AG04449 (cell line): ENCODE data around the gene ZNF12.

ENCODE experiments used
- CTCF ChIA-PET: fragments of 350-600 bp; formaldehyde crosslinking; extraction: SDS; loops from one replicate; lab custom pipeline; 2021; ENCODE audit warnings: antibody characterized with exemption; lab: Yijun Ruan, JAX
- POLR2A ChIA-PET: fragments of 400-600, 350-600 bp; formaldehyde crosslinking; extraction: SDS; loops from one replicate; lab custom pipeline; 2020; ENCODE audit warnings: antibody characterized with exemption, inconsistent platforms; lab: Yijun Ruan, JAX
- DNase-seq: peaks from one replicate; pipeline ENCODE4 v3.0.0-alpha.2; 2010; ENCODE audit warnings: low read depth, low spot score
- H3K4me3 ChIP-seq: 2 replicates; pipeline ENCODE4 v1.5.1; 2011; ENCODE audit warnings: low read depth, mild to moderate bottlenecking, control low read depth, low read length
- TF ChIP-seq, protein P1 (sequence below): IDR thresholded peaks from one replicate; pipeline ENCODE4 v1.5.1; 2011; ENCODE audit warnings: mild to moderate bottlenecking, moderate library complexity, low read length, control low read depth, inconsistent platforms; ENCODE audit not compliant: insufficient read depth; ENCODE audit errors: missing control alignments

Gene ZNF12

DNA sequence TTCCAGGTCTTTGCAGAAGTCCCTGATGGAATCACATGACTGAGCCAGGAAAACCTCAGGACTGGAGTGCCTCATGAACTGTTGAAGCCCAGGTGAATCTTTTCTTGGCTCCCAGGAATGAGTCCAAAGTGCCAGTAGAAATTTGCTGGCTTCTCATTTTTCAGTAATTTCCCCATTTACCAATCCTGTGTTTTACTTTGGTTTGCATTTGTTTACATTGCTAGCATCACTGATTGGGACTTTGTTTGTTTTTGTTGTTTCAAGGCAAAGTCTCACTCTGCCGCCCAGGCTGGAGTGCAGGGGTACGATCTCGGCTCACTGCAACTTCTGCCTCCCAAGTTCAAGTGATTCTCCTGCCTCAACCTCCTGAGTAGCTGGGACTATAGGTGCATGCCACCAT lies 1.6 kb upstream of the ZNF12 start:
- no peak for DNase-seq
- H3K4me3 ChIP-seq = no peak overlapping the region
- ChIA-PET CTCF (no interaction called here), POLR2A (no interaction called here)
- TF ChIP-seq, protein P1, sequence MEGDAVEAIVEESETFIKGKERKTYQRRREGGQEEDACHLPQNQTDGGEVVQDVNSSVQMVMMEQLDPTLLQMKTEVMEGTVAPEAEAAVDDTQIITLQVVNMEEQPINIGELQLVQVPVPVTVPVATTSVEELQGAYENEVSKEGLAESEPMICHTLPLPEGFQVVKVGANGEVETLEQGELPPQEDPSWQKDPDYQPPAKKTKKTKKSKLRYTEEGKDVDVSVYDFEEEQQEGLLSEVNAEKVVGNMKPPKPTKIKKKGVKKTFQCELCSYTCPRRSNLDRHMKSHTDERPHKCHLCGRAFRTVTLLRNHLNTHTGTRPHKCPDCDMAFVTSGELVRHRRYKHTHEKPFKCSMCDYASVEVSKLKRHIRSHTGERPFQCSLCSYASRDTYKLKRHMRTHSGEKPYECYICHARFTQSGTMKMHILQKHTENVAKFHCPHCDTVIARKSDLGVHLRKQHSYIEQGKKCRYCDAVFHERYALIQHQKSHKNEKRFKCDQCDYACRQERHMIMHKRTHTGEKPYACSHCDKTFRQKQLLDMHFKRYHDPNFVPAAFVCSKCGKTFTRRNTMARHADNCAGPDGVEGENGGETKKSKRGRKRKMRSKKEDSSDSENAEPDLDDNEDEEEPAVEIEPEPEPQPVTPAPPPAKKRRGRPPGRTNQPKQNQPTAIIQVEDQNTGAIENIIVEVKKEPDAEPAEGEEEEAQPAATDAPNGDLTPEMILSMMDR = no peak

DNA sequence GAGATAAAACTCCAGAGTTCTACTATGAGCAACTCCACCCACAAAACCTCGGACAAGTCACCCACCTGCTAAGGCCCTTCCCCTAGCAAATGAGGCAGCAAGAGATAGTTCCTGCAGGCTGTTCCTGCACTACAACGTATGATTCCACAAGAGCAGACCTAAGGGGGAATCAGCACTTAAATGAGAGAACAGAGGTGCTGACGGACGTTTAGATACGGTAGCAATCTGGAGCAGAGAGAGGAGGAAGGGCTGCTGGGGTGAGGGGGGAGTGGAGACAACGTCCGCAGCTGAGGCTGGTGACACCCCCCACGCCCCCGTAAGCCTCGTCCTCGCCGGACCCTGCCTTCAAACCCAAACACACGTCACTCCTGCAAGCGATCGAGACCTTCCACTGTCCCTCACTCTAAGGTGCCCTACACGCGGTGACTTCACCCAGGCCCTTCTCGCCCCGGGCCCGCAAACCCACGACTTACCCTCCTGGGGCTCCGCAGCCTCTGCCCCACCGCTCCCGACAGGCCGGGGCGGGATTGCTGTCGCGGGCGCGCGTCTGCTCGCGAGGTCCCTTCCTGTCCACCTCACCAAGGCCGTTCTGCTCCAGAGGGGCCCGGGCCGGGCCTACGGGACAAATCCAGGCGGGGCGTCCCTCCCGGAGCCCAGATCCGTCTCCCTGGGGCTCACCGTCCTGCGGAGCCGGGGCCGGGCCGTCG lies 635 bp downstream of the ZNF12 start:
- H3K4me3 ChIP-seq = peak overlapping the region; percentile 89
- CTCF ChIA-PET = no interaction called here
- DNase-seq = no peak
- TF ChIP-seq, protein P1 = no peak
- POLR2A ChIA-PET = interaction anchor here (0.7 kb wide), 1 partner anchor 458 kb away, joined by 3 read pairs; no protein-coding TSS in a partner anchor

DNA sequence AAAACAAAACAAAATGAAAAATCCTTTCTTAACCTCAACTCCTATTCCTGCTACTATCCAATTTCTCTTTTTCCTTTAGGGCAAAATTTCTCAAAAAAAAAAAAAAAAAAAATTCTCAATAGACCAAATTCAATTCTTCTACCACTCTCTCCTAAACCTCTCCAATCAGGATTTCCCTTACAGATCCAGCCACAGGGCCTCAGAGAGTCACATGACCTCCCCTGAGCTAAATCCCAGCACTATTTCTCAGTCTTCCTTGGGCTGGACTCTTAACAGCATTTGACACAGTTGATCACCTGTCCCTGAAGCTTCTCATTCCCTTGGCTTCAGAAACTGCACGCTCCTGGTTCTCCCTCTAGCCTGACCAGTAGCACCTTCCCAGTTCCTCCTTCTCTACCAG lies 4.9 kb downstream of the ZNF12 start:
- no peak for DNase-seq
- ChIA-PET CTCF (no interaction called here), POLR2A (no interaction called here)
- no peak overlapping the region for H3K4me3 ChIP-seq
- TF ChIP-seq, protein P1 = no peak

DNA sequence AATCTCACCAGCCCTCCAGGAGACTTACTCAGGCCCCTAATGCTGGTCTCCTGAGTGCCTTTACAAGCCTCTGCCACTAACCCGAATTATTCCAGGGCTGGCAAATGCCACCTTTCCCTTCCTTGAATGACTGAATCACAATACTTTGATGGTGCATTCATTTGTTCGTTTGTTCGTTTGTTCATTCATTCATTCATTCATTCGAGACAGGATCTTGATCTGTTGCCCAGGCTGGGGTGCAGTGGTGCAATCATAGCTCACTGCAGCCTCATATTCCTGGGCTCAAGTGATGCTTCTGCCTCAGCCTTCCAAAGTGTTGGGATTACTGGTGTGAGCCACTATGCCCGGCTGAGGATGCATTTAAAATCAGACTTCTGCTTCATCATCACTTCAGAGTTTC lies 6.0 kb downstream of the ZNF12 start:
- DNase-seq = no peak
- POLR2A ChIA-PET = no interaction called here
- TF ChIP-seq, protein P1 = no peak
- no peak overlapping the region for H3K4me3 ChIP-seq
- CTCF ChIA-PET = no interaction called here

DNA sequence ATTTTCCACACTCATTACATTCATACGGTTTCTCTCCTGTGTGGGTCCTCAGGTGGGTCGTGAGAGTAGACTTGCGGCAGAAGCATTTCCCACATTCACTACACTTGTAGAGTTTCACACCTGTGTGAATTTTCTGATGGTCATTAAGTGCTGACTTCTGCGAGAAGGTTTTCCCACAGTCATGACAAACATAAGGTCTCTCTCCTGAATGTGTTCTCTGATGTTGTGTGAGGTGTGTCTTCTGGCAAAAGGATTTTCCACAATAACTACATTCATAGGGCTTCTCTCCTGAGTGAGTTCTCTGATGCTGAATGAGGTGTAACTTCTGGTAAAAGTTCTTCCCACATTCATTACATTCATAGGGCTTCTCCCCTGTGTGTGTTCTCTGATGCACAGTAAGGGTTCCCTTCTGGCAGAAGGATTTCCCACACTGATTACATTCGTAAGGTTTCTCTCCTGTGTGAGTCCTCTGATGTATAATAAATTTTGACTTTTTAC lies 15.1 kb downstream of the ZNF12 start:
- DNase-seq = no peak
- CTCF ChIA-PET = interaction anchor here (1.0 kb wide), 1 partner anchor 23 kb away, joined by 3 read pairs; no protein-coding TSS in a partner anchor

DNA sequence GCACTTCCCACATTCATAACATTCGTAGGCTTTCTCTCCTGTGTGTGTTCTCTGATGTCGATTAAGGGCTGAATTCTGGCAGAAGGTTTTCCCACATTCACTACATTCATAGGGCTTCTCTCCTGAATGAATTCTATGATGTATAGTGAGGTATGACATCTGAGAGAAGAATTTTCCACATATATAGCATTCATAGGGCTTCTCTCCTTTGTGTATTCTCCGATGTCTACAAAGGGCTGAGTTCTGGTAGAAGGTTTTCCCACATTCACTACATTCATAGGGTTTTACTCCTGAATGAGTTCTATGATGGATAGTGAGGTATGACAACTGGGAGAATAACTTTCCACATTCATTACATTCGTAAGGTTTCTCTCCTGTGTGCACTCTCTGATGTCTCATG lies 15.6 kb downstream of the ZNF12 start:
- no peak for DNase-seq
- TF ChIP-seq, protein P1 = no peak
- POLR2A ChIA-PET = no interaction called here
- no peak overlapping the region for H3K4me3 ChIP-seq
- CTCF ChIA-PET = no interaction called here

More for the DNA sequence above, 15.1 kb downstream of the ZNF12 start:
- H3K4me3 ChIP-seq = no peak overlapping the region
- TF ChIP-seq, protein P1 = no peak
- POLR2A ChIA-PET = no interaction called here
